Endothelial cell of umbilical vein (primary cell): ENCODE results near the gene THBS3.

ENCODE experiments used
- EZH2 ChIP-seq: IDR thresholded peaks from 2 replicates; pipeline ENCODE4 v1.6.1; 2012; ENCODE audit warnings: borderline replicate concordance, low read depth, mild to moderate bottlenecking, moderate library complexity, low read length, inconsistent platforms; ENCODE audit not compliant: severe bottlenecking
- FOS ChIP-seq: IDR thresholded peaks from 2 replicates; pipeline ENCODE4 v1.6.1; 2011; ENCODE audit warnings: mild to moderate bottlenecking, low read length, moderate library complexity, borderline replicate concordance; ENCODE audit not compliant: insufficient read depth
- GATA2 ChIP-seq: IDR thresholded peaks from 2 replicates; pipeline ENCODE4 v1.7.0; 2011; ENCODE audit warnings: low read depth, mild to moderate bottlenecking, moderate library complexity, mixed read lengths, low read length; ENCODE audit not compliant: insufficient read length, insufficient read depth
- JUN ChIP-seq: IDR thresholded peaks from 2 replicates; pipeline ENCODE4 v1.6.1; 2011; ENCODE audit warnings: borderline replicate concordance, low read depth; ENCODE audit not compliant: insufficient read length, insufficient read depth
- POLR2A ChIP-seq: IDR thresholded peaks from 2 replicates; pipeline ENCODE4 v1.6.1; 2012; ENCODE audit warnings: low read depth, mild to moderate bottlenecking, control low read depth, low read length
- POLR2AphosphoS5 ChIP-seq: IDR thresholded peaks from 2 replicates; pipeline ENCODE4 v1.6.1; 2012; ENCODE audit warnings: low read depth, mild to moderate bottlenecking, control low read depth, low read length, moderate library complexity; ENCODE audit not compliant: insufficient read depth
- TF ChIP-seq, protein P1 (sequence below), 2 donors: IDR thresholded peaks; 1 replicate in 1 of 2; 2 replicates in 1 of 2; pipeline ENCODE4 v1.5.1; 2011; ENCODE audit warnings: low read length in 2 of 2, mild to moderate bottlenecking in 2 of 2, moderate library complexity in 2 of 2, control low read depth in 1 of 2, inconsistent platforms in 1 of 2, low read depth in 1 of 2; ENCODE audit not compliant: insufficient read depth in 1 of 2; ENCODE audit errors: extremely low read depth in 1 of 2

DNA sequence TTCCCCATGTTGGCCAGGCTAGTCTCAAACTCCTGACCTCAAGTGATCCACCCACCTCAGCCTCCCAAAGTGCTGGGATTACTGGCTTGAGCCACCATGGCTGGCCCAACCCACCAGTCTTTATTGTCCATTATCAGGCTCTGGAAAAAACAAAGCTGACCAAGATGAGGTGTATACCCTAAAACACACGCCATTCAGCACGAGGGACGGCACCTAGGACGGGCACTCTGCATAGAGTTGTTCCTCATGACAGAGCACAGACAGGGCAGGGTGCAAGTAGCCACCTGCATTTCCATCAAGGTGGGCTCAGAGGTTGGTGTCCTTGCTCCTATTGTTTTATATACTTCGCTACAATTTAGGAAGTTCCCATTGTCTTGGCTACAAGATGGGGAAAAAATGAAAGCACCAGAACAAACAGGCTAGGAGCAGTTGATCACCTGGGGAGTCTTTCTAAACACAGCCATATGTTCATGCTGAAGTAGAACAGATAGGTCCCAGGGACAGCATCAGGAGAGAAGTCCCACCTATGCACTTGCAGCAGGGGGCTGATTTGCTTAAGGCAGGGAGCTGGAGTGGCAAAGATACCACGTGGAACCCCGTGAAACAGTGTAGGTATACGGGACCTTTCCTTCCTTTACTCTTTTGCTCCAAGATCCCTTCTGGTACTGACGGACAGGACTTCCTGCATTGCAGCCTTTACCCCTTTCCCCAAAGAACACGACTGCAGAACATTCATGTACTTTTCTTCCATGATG is 39.1 kb downstream of the THBS3 start:
- TF ChIP-seq, protein P1, sequence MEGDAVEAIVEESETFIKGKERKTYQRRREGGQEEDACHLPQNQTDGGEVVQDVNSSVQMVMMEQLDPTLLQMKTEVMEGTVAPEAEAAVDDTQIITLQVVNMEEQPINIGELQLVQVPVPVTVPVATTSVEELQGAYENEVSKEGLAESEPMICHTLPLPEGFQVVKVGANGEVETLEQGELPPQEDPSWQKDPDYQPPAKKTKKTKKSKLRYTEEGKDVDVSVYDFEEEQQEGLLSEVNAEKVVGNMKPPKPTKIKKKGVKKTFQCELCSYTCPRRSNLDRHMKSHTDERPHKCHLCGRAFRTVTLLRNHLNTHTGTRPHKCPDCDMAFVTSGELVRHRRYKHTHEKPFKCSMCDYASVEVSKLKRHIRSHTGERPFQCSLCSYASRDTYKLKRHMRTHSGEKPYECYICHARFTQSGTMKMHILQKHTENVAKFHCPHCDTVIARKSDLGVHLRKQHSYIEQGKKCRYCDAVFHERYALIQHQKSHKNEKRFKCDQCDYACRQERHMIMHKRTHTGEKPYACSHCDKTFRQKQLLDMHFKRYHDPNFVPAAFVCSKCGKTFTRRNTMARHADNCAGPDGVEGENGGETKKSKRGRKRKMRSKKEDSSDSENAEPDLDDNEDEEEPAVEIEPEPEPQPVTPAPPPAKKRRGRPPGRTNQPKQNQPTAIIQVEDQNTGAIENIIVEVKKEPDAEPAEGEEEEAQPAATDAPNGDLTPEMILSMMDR (IDR thresholded peaks at IDR 0.05; ENCODE audit: extremely low read depth in 1 of 2, insufficient read depth in 1 of 2, low read depth in 1 of 2, low read length in 2 of 2), result no peak
- TF ChIP-seq POLR2A (no peak), POLR2AphosphoS5 (no peak), EZH2 (no peak), JUN (no peak), GATA2 (no peak), FOS (no peak)
